Kidney (tissue), 14 donors: ENCODE data around the gene ENTPD8. TPM values are rescaled to one million over a fixed set of nuclear protein-coding genes. Genes with fewer than 3 reads are reported as not detected.
A peak's percentile ranks its signal among the peaks of the same experiment; 100 is the strongest.

Experiments
- DNase-seq, 5 donors: peaks; one replicate each; pipeline ENCODE4 v3.0.0-alpha.2; 2013 to 2020
- FAIRE-seq: peaks from 2 replicates; lab custom pipeline; 2012; peaks lifted over from hg19 to GRCh38; lab: Jason Lieb, UNC
- H3K27ac ChIP-seq, 2 donors: one replicate each; pipeline ENCODE4 v1.7.0; 2013; ENCODE audit warnings: low read depth in 2 of 2, low read length in 2 of 2, inconsistent platforms in 1 of 2
- H3K27me3 ChIP-seq: one replicate; pipeline ENCODE4 v1.7.1; 2013; ENCODE audit warnings: low read length, inconsistent platforms; ENCODE audit not compliant: control insufficient read depth, insufficient read depth
- H3K36me3 ChIP-seq, 3 donors: one replicate each; pipeline versions ENCODE4 v1.7.0 to v1.7.1; 2013; ENCODE audit warnings: low read length in 3 of 3, control low read depth in 1 of 3, inconsistent platforms in 1 of 3; ENCODE audit not compliant: insufficient read depth in 3 of 3, control insufficient read depth in 2 of 3
- H3K4me1 ChIP-seq, 3 donors: one replicate each; pipeline versions ENCODE4 v1.7.0 to v1.7.1; 2013; ENCODE audit warnings: low read length in 3 of 3, inconsistent platforms in 1 of 3, low read depth in 1 of 3; ENCODE audit not compliant: control insufficient read depth in 2 of 3, insufficient read depth in 2 of 3
- H3K4me3 ChIP-seq, 3 donors: one replicate each; pipeline versions ENCODE4 v1.7.0 to v1.8.1; 2013; ENCODE audit warnings: low read length in 3 of 3, control low read depth in 1 of 3, inconsistent platforms in 1 of 3
- H3K9ac ChIP-seq, 3 donors: one replicate each; pipeline versions ENCODE4 v1.7.0 to v1.7.1; 2013; ENCODE audit warnings: low read length in 3 of 3, control low read depth in 1 of 3, inconsistent platforms in 1 of 3
- H3K9me3 ChIP-seq, 3 donors: one replicate each; pipeline versions ENCODE4 v1.7.0 to v1.7.1; 2013; ENCODE audit warnings: low read length in 3 of 3, control low read depth in 1 of 3, inconsistent platforms in 1 of 3; ENCODE audit not compliant: control insufficient read depth in 2 of 3, insufficient read depth in 1 of 3
- CTCF ChIP-seq: IDR thresholded peaks from 3 replicates; pipeline ENCODE4 v1.5.1; 2012; ENCODE audit warnings: mild to moderate bottlenecking, moderate library complexity, borderline replicate concordance; ENCODE audit not compliant: insufficient read depth; ENCODE audit errors: extremely low read depth
- intact Hi-C: fragments of 100-400 bp; cut with DNase I; formaldehyde crosslinking; loops from one replicate; pipeline ENCODE4 v1.11.1; 2022
- polyA plus RNA-seq: library from polyadenylated mRNA; stranded (reverse); fragments of 350-450 nt; fragmentation: Illumina TruSeq; extraction: RNeasy Lipid Tissue Mini Kit (QIAGEN cat#74804); gene quantifications from one replicate; pipeline ENCODE4 v1.2.3, GENCODE V29; 2014; ENCODE audit warnings: low read depth, low replicate concordance; ENCODE audit not compliant: insufficient read depth
- total RNA-seq: library from RNA; stranded (reverse); fragmentation: NEBNext Ultra II Directional; extraction: Animal tissue kit (Norgen Biotek cat#: 25700); gene quantifications from one replicate; pipeline ENCODE4 v1.2.1, GENCODE V29; 2021
- donor health status: control.
- donor health status: control.
- donor health status: control.
- donor health status: control.
- donor health status: control.
- donor health status: DM: yes; HTN: yes; CAD: no.
- donor health status: Normal renal cell carcinoma (clear cell type).

Gene ENTPD8
- total and polyA plus RNA-seq, 2 donors from 2014 or later: 5.0 to 5.2 TPM

- intact Hi-C loops: no loop called here
- peak in 1 of 5 donors; percentile 54 for DNase-seq
- Histone ChIP-seq H3K9ac (no peak overlapping the region), H3K27me3 (no peaks in the 10 kb centered on the region), H3K36me3 (no peaks in the 10 kb centered on the region), H3K4me3 (no peak overlapping the region), H3K4me1 (no peaks in the 10 kb centered on the region), H3K27ac (no peak overlapping the region), H3K9me3 (no peaks in the 10 kb centered on the region)
- FAIRE-seq: no peak
- no peak for TF ChIP-seq CTCF
These were observed 41.1 kb upstream of the ENTPD8 start for GRCh38 chr9:137482094-137482781.

DNA sequence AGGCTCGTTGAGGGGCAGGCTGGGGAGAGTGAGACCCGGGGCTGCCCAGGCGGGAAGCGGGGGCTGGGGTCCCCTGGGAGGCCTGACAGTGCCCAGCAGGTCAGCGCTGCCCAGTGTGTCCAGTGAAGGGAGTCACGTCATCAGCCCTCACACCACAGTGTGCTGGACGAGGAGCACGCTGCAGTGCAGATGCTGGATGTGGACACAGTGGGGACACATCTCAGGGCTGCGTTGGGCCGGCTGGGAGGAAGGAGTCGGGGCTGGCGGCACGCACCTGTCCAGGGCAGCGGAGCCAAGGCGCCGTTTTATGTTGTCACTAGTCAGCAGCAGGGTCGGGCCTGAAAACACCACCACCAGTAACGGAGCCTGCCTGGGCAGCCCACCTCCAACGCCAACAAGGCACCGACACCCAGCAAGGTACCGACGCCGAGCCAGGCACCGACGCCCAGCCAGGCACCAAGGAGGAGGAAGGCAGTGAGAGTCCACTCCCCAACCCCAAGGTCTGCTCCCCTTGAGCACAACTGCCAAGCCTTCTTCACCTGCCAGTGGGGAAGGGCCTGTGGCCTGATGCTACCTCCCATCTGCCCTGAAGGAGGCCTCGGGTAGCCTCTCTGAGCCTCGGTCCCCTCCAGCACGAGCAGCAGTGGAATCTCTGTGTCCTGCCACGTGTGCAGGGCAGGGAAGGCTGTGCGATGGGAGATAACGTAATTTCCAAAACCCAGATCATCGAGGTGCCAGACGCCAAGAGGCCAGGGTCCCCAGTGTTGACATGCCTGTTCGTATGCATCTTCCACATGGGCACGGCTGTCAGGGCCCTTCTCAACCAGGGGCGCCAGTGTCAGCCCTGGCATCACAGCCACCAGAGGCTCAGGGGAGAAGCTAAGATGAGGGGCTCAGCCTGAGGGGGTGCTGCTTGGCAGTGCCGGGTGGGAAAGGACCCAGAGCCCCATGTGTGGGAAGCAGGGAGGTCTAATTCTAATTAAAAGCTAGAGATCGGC, 39.8 kb upstream of the ENTPD8 start:
- Histone ChIP-seq H3K4me1 (no peaks in the 10 kb centered on the region), H3K27ac (no peak overlapping the region), H3K9ac (no peak overlapping the region), H3K4me3 (no peak overlapping the region), H3K9me3 (peaks cover 0 to 2% (median 2%) of the 10 kb centered on the region in 3 donors), H3K36me3 (no peaks in the 10 kb centered on the region), H3K27me3 (no peaks in the 10 kb centered on the region)
- FAIRE-seq (no peak), DNase-seq (peak in 1 of 5 donors; percentile 68)
- no peak for TF ChIP-seq CTCF
- intact Hi-C loops: no loop called here

GRCh38 chr9:137479892-137480685, 38.9 kb upstream of the ENTPD8 start:
- Histone ChIP-seq H3K9me3 (peaks cover 0 to 8% (median 5%) of the 10 kb centered on the region in 3 donors), H3K27ac (no peak overlapping the region), H3K9ac (no peak overlapping the region), H3K4me3 (no peak overlapping the region), H3K27me3 (no peaks in the 10 kb centered on the region), H3K36me3 (no peaks in the 10 kb centered on the region), H3K4me1 (no peaks in the 10 kb centered on the region)
- DNase-seq (peak in 1 of 5 donors; percentile 67), FAIRE-seq (no peak)
- intact Hi-C loops: no loop called here
- TF ChIP-seq CTCF: no peak
